ENCODE data around the gene PAX3. TPM values are rescaled to one million over a fixed set of nuclear protein-coding genes. Genes with fewer than 3 reads are reported as not detected.

PAX3 gene
- not detected for total RNA-seq

- Histone ChIP-seq H3K27ac (no peak within 1 kb of the TSS), H3K9me3 (no peaks in the 10 kb centered on the region), H3K36me3 (no peaks in the 10 kb centered on the region), H3K4me1 (peaks cover 0 to 33% (median 0%) of the 10 kb centered on the region in 4 donors), H3K4me3 (peak within 1 kb of the TSS in 2 of 4 donors; percentile 16 to 24), H3K27me3 (peaks cover 0 to 86% of the 10 kb centered on the region in 2 donors)
- no peak for TF ChIP-seq POLR2A (IDR thresholded peaks at IDR 0.05)
- TF ChIP-seq CTCF (IDR thresholded peaks at IDR 0.05) = no peak
- DNase-seq = no peak
Observed at GRCh38 chr2:222298311-222299150, at the start of gene PAX3. Gene PAX3 (minus strand): TSS chr2:222298998. CDS start chr2:222298615, 383 bp downstream.

- DNase-seq = no peak
- Histone ChIP-seq H3K27ac (no peak overlapping the region), H3K4me3 (no peak overlapping the region), H3K9me3 (no peaks in the 10 kb centered on the region), H3K4me1 (no peaks in the 10 kb centered on the region), H3K36me3 (no peaks in the 10 kb centered on the region), H3K27me3 (no peaks in the 10 kb centered on the region)
- TF ChIP-seq POLR2A (IDR thresholded peaks at IDR 0.05) = no peak
- TF ChIP-seq CTCF (IDR thresholded peaks at IDR 0.05) = no peak
Observed at GRCh38 chr2:222341331-222341730, 42.5 kb upstream of the PAX3 start.

- Histone ChIP-seq H3K36me3 (no peaks in the 10 kb centered on the region), H3K27ac (no peak overlapping the region), H3K9me3 (no peaks in the 10 kb centered on the region), H3K27me3 (no peaks in the 10 kb centered on the region), H3K4me3 (no peak overlapping the region), H3K4me1 (no peaks in the 10 kb centered on the region)
- no peak for DNase-seq
- no peak for TF ChIP-seq CTCF (IDR thresholded peaks at IDR 0.05)
Observed at GRCh38 chr2:222338374-222338773, 39.6 kb upstream of the PAX3 start.

GRCh38 chr2:222336931-222337330, 38.1 kb upstream of the PAX3 start:
- no peak for DNase-seq
- Histone ChIP-seq H3K4me1 (no peaks in the 10 kb centered on the region), H3K27me3 (no peaks in the 10 kb centered on the region), H3K9me3 (no peaks in the 10 kb centered on the region), H3K4me3 (no peak overlapping the region), H3K27ac (no peak overlapping the region), H3K36me3 (no peaks in the 10 kb centered on the region)
- TF ChIP-seq CTCF (IDR thresholded peaks at IDR 0.05) = no peak

GRCh38 chr2:222336442-222336841, 37.6 kb upstream of the PAX3 start:
- no peak for DNase-seq
- H3K4me3 ChIP-seq = no peak overlapping the region
- TF ChIP-seq CTCF (IDR thresholded peaks at IDR 0.05) (peak in 2 of 6 experiments; percentile 26 to 41), POLR2A (IDR thresholded peaks at IDR 0.05) (no peak)
- H3K27ac ChIP-seq = no peak overlapping the region
- no peaks in the 10 kb centered on the region for H3K36me3 ChIP-seq
- no peaks in the 10 kb centered on the region for H3K4me1 ChIP-seq
- no peaks in the 10 kb centered on the region for H3K9me3 ChIP-seq
- H3K27me3 ChIP-seq = no peaks in the 10 kb centered on the region

Data from Peyer's patch (tissue), 4 donors.